GM12878 (cell line): Measurements from ENCODE around the gene KCNK17.

Experiments used
- CTCF ChIP-seq, 3 experiments: IDR thresholded peaks in 2 of 3; conservative IDR thresholded peaks in 1 of 3; 2 replicates each; pipeline ENCODE4 v1.5.1; 2011; ENCODE audit warnings: low read depth in 3 of 3, low read length in 3 of 3, mild to moderate bottlenecking in 3 of 3, control low read depth in 2 of 3, moderate library complexity in 2 of 3, inconsistent platforms in 1 of 3, mixed read lengths in 1 of 3; ENCODE audit not compliant: control insufficient read depth in 2 of 3, insufficient read depth in 1 of 3; ENCODE audit errors: extremely low read depth in 1 of 3
- POLR2AphosphoS5 ChIP-seq: IDR thresholded peaks from 2 replicates; pipeline ENCODE4 v1.6.1; 2011; ENCODE audit warnings: mild to moderate bottlenecking, low read length, inconsistent platforms

DNA sequence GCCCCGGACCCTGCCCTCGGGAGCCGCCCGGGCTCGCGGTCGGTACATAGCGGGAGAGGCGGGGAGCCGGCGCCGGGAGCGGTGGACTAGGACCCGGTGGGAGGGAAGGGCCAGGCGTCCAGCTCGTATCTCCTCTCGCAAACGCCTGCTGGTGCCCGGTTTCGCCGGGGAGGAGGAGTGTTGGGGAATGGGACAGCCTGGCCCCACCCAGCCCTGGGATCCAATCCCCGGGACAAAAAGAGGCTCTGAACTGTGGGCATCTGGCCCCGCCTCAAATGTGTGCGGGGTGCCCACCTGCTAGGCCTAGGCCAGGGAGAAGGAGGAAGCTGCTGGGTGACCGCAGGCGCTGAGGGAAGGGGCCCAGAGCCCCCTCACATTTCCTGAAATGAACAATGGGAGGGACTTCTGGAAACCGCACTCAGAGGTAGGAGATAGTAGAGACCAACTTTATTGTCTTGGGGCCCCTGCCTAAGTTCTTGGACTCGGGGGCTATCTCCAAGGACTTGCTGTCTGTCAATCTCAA, at the start of gene KCNK17:
- TF ChIP-seq CTCF (IDR thresholded peaks at IDR 0.05 in 2 of 3, conservative IDR thresholded peaks at IDR 0.05 in 1 of 3; ENCODE audit: control insufficient read depth in 2 of 3, extremely low read depth in 1 of 3, insufficient read depth in 1 of 3, low read depth in 3 of 3, low read length in 3 of 3) (no peak), POLR2AphosphoS5 (no peak)
